Measurements from ENCODE around the gene GJD3.
A peak's percentile ranks its signal among the peaks of the same experiment; 100 is the strongest.

The GJD3 gene

DNA sequence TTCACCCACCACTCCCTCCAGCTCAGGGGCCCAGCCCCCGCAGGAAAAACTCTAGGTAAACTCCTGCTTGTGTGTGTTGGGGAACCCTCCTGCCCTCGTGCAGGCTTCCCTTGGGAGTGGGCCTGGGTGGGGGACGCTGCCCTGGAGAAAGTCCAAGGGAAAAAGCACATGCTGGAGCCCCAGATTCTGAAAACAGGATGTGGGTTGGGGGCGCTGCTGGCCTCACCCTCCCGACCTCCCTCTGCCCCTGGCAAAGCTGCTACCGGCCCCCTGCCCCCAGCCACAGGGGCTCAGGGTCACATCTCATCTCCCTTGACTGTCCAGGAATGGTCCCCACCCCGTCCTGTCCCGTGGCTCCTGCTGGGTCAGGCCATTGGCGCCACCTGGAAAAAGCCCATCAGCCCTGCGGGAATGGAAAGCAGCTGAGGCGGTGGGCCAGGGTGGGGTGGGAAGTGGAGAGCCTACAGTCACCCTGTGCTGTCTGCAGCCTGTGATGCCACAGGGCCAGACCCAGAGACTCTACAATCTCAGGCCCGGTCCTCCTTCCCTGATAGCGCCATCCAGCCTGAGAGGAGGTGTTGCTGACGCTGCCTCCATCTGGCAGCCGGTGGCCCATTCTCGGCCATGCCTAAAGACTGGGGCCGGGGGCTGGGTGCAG is 2.5 kb upstream of the GJD3 start:
- DNase-seq, result no peak

DNA sequence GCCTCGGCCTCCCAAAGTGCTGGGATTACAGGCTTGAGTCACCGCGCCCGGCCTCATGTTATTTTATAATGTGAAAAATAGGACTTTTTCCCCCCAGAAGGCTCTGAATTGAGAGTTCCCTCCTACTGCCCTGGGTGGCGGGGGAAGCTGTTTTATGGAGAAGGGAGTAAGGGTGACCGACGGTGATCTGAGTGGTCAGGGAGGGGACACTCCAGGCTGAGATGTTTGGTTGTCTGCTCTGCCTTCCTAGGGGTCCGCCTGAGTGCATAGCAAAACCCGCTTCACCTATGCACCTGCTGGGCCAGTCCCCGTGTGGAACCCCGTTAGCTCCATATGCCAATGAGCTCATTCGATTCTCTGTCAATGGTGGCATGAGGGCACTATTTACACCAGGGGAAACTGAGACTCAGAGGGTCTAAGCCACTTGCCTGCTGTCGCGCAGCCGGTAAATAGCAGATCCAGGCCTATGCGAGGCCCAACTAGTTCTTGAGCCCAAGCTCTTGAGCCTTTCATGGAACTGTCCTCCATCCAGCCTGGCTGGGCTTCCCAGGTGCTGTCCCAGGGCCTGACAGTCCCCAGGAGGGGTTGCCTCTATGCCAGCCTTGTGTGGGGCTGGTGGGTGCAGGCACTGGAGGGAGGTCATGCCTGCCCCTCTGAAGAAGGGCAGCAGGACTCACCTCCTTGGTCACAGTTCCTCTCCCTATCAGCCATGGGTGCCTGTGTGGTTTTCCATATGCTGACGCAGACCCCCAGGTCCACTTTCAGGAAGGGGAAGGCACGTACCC is 1.7 kb upstream of the GJD3 start:
- DNase-seq, result no peak

DNA sequence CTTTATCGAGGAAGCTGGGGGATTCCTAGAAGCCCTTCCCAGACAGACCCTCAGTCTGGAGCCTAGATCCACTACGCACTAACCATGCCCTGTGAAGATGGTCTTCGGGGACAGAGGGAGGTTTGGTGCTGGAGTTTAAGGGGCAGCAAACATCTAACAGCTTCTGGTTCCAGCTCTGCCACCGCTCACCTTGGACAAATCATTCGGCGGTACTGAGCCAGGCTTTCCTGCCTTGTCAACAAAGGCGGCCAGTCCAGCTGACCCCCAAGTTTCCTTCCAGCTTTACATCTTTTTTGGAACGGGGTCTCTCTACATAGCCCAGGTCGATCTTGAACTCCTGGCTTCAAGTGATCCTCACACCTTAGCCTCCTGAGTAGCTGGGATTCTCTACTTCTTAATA is 369 bp upstream of the GJD3 start:
- no peak for DNase-seq

DNA sequence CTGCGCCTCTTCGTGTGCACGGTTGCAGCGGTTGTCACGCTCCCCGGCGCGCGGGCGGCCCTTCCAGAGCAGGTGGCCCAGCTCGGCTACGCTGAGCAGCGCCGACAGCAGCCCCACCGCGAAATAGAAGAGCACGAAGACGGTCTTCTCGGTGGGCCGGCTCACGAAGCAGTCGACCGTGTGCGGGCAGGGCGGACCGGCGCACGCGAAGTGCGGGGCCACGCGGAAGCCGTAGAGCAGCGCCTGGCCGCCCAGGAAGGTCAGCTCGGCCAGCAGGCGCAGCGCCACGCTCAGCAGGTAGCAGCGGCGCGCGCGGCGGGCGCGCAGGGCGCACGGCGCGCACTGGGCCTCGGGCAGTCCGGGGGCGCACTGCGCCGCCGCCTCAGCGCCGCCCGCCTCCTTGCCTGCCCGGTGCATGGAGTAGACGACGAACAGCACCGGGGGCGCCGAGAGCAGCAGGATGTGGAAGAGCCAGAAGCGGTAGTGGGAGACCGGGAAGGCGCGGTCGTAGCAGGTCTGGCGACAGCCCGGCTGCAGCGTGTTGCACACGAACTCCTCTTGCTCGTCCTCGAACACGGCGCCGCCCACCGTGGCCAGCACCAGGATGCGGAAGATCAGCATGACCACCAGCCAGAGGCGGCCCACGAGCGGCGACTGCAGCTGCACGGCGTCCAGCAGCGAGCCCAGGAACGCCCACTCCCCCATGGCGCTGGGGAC is 1.3 kb downstream of the GJD3 start:
- DNase-seq, result peak in 1 of 2 experiments; percentile 33

DNA sequence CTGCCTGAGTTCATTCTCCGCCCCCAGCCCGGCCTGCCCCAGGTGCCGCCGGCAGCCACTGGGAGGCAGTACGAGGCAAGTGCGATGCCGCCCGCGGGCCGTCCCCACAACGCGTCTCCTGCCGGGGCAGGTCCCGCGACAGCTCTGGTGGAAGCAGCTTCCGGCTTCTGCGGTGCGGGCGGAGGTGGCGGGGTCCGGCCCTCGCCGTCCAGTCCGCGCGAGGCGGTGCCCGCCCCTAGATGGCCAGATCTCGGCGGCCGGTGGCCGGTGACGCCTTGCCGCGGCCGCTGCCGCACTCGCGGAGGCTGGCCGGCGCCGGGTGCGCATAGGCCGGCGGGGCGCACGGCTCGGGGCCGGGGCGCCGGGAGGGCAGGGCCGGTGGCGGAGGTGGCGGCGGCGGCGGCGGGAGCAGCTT is 1.8 kb downstream of the GJD3 start:
- DNase-seq, result peak; percentile 76 to 83

GRCh38 chr17:40361925-40362695 is 2.4 kb downstream of the GJD3 start:
- DNase-seq, result no peak

GRCh38 chr17:40361063-40361924 is 3.2 kb downstream of the GJD3 start:
- DNase-seq, result no peak

DNA sequence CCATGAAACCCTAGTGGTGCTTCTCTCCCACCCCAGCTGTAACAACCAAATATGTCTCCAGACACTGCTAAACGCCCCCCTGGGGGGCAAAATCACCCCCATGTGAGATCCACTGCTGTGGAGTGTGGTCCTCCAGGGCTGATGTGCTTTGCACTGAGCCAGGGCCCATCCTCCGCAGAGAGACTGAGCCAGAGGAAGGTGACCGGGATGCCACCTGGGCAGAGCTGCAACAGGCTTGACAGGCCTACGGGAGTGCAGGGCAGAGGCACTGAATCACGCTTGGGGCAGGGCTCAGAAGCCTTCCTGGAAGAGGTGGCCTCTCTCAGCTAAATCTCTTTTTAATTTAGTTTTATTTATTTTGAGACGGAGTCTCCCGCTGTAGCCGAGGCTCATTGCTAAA is 4.4 kb downstream of the GJD3 start:
- DNase-seq, result no peak

DNA sequence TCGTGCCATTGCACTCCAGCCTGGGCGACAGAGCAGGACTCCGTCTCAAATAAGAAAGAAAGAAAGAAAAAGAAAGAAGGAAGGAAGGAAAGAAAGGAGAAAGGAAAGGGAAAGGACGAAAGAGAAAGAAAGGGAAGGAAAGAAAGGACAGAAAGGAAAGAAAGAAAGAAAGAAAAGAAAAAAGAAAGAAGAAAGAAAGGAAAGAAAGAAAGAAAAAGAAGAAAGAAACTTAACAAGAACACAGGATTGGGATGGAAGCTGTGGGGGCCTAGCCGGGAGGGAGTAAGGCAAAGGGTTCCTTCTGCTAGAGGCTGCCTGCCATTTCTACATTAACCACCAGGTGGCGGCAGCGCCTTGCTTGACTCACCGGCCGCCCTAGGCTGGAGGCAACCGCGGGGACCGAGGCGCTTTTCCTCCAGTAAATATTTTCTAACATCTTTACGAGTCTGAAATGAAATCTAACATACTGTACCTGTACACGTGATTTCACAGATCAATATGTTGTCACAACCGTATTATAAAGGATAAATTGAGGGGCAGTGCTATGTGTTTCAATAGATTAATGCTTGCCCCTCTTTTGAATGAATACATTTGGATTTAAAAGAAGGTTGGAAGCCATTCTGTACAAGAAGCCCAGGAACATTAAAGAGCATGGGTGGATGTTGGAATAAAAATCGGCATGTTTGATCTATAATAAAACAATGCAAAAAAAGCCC is 6.1 kb downstream of the GJD3 start:
- DNase-seq, result peak; percentile 82 to 90

DNA sequence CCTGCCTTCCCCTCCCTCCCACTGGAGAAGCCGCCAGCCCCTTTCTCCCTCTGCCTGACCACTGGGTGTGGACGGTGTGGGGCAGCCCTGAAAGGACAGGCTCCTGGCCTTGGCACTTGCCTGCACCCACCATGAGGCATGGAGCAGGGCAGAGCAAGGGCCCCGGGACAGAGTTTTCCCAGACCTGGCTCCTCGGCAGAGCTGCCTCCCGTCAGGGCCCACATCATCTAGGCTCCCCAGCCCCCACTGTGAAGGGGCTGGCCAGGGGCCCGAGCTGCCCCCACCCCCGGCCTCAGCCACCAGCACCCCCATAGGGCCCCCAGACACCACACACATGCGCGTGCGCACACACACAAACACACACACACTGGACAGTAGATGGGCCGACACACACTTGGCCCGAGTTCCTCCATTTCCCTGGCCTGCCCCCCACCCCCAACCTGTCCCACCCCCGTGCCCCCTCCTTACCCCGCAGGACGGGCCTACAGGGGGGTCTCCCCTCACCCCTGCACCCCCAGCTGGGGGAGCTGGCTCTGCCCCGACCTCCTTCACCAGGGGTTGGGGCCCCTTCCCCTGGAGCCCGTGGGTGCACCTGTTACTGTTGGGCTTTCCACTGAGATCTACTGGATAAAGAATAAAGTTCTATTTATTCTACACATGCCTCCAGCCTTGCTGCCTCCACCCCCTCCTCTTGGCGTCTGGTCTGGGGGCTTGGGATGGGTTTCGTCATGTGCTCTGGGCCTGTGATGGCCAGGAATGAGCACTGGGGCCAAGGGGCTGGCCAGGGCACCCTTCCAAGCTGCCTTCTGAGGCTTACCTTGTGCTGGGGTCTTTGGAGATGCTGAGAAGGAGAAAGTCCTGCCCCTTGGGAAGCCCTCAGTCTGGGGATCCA is 7.3 kb downstream of the GJD3 start:
- no peak for DNase-seq

- no peak for DNase-seq
Observed at GRCh38 chr17:40355804-40356758, 8.5 kb downstream of the GJD3 start.

- DNase-seq, result peak; percentile 60 to 77
Observed at GRCh38 chr17:40355123-40355803, 9.3 kb downstream of the GJD3 start.

GRCh38 chr17:40354221-40355122 is 10.1 kb downstream of the GJD3 start:
- DNase-seq, result no peak

DNA sequence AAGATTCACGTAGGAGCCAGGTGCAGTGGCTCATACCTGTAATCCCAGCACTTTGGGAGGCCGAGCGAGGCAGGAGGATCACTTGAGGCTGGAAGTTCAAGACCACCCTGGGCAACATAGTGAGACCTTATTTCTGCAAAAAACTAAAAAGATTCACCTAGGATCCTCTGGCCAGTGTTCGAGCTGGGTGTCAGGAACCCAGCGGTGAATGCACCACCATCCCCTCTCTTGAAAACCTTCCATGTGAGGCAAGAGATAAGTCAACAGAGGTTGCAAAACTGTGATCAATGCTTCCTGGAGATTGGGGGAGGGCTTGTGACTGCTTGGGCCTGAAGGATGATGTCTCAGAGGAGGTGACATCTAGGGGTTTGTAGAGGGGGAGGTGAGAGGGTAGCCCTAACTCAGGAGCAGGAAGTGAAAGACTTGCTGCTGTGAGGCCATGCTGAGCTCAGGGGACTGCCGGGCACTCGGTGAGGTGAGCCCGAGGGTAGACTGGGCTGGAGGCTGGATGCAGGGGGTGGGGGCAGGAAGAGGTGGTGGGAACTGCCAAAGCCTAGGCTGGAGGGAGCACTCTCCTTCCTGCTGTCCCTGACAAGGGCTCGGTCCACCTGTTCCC is 11.7 kb downstream of the GJD3 start:
- no peak for DNase-seq

- DNase-seq, result no peak
Observed at GRCh38 chr17:40352237-40352778, 12.2 kb downstream of the GJD3 start.
